Lower leg skin (tissue), 4 donors: ENCODE results near the gene MRS2. TPM values are rescaled to one million over a fixed set of nuclear protein-coding genes. Genes with fewer than 3 reads are reported as not detected.

Experiments
- DNase-seq, 2 donors: peaks; one replicate each; pipeline ENCODE4 v3.0.0-alpha.2; 2019; ENCODE audit warnings: low spot score in 2 of 2
- H3K4me3 ChIP-seq: fragments of 200-600 bp; sonication (generic); 2 replicates; pipeline ENCODE4 v1.5.1; 2017; ENCODE audit warnings: mild to moderate bottlenecking, low read depth; ENCODE audit not compliant: poor library complexity, severe bottlenecking
- POLR2A ChIP-seq, 2 donors: fragments of 450-650 bp; IDR thresholded peaks; one replicate each; pipeline ENCODE4 v1.6.1; 2016 to 2017; ENCODE audit warnings: antibody characterized with exemption in 2 of 2, mild to moderate bottlenecking in 1 of 2, moderate library complexity in 1 of 2
- WGBS, 2 donors: methylation state at CpG; one replicate each; pipeline ENCODE4 v1.1.5; 2018; 5-methylcytosine and 5-hydroxymethylcytosine counted together
- intact Hi-C: fragments of 100-400 bp; cut with DNase I; formaldehyde crosslinking; loops from one replicate; pipeline ENCODE4 v1.15.0; 2023; ENCODE audit warnings: low total_unique reads
- total RNA-seq, 4 donors: library from RNA; depleted of rRNA; stranded (reverse); fragments of >200 nt; gene quantifications; one replicate each; pipeline ENCODE4 v1.1.0, GENCODE V29; 2016
- TF ChIP-seq, protein P1 (sequence below), 3 donors: fragments of 450-650 bp; IDR thresholded peaks; one replicate each; pipeline ENCODE4 v1.5.1; 2016; ENCODE audit warnings: antibody characterized with exemption in 3 of 3, mild to moderate bottlenecking in 3 of 3, moderate library complexity in 2 of 3

MRS2 gene
- total RNA-seq, 4 donors from 2014 or later, result 16.0 to 25.4 (median 20.6) TPM

DNA sequence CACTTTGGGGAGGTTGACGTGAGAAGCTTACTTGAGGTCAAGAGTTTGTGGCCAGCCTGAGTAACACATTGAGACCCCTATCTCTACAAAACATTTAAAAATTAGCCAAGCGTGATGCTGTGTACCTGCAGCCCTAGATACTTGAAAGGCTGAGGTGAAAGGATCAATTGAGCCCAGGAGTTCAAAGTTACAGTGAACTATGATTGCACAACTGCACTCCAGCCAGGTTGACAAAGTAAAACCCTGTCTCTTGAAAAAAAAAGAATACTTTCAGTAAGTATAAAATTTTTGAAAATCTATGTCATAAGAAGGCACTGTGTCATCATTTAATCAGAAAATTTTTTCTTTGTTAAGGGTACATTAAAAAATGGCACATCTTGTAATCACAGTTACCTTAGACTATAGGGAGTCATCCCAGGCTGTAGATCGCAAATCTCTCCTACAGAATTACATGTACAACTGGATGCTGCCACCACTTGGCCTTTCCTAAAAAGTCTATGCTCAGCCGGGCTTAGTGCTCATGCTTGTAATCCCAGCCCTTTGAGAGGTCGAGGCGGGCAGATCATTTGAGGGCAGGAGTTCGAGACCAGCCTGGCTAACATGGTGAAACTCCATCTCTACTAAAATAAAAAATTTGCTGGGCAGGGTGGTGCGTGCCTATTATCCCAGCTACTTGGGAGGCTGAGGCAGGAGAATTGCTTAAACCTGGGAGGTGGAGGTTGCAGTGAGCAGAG, 17.0 kb upstream of the MRS2 start:
- DNase-seq, result no peak
- WGBS, 2 donors, result 78 to 87% methylated on average over 8 of the region's 8 CpGs
- no peak for TF ChIP-seq POLR2A (IDR thresholded peaks at IDR 0.05)
- TF ChIP-seq, protein P1, sequence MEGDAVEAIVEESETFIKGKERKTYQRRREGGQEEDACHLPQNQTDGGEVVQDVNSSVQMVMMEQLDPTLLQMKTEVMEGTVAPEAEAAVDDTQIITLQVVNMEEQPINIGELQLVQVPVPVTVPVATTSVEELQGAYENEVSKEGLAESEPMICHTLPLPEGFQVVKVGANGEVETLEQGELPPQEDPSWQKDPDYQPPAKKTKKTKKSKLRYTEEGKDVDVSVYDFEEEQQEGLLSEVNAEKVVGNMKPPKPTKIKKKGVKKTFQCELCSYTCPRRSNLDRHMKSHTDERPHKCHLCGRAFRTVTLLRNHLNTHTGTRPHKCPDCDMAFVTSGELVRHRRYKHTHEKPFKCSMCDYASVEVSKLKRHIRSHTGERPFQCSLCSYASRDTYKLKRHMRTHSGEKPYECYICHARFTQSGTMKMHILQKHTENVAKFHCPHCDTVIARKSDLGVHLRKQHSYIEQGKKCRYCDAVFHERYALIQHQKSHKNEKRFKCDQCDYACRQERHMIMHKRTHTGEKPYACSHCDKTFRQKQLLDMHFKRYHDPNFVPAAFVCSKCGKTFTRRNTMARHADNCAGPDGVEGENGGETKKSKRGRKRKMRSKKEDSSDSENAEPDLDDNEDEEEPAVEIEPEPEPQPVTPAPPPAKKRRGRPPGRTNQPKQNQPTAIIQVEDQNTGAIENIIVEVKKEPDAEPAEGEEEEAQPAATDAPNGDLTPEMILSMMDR (IDR thresholded peaks at IDR 0.05), result no peak
- H3K4me3 ChIP-seq, result no peak overlapping the region
- intact Hi-C loops, result no loop called here

DNA sequence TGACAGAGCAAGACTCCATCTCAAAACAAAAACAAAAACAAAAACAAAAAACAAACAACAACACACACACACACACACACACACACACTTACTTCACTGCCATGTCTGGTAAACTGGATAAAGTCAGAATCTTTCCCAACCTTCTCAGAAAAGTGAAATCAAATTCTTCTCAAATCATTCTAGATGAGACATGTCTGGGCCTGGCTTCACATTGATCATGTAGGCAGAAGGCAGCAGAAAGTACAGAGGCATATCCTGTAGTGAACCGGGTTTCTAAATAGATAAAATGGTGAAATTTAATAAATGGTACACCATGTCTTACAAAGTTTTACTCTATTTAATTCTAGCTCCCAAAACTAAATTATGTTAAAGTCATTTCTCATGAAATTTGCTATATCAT, 14.9 kb upstream of the MRS2 start:
- no peak overlapping the region for H3K4me3 ChIP-seq
- DNase-seq, result no peak
- 50 to 65% methylated on average over 1 of the region's 1 CpG for WGBS, 2 donors
- no peak for TF ChIP-seq POLR2A (IDR thresholded peaks at IDR 0.05)
- TF ChIP-seq, protein P1 (IDR thresholded peaks at IDR 0.05), result no peak
- intact Hi-C loops, result no loop called here

DNA sequence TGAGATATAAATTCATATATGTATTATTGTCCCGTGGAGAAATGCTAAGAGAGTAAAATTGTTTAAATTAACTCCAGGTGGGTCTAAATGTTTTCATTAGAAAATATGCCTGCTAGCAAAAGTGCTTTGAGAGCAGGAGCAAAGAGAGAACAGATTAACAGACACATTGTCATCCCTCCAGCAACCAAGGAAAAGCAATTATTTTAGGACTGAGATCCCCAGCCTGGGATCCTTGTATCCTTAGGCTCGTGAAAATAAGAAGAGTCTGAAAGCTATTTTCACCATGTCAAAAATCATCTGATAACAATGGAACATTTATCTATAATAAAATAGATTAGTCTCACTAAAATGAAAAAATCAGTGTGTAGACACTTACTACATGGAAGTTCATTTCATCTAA, 11.5 kb upstream of the MRS2 start:
- intact Hi-C loops, result loop anchor here (10.0 kb wide), 1 partner anchor 106 kb away; no protein-coding TSS in a partner anchor
- no peak for TF ChIP-seq POLR2A (IDR thresholded peaks at IDR 0.05)
- TF ChIP-seq, protein P1 (IDR thresholded peaks at IDR 0.05), result no peak
- no peak overlapping the region for H3K4me3 ChIP-seq
- DNase-seq, result no peak
- WGBS, 2 donors, result 43 to 48% methylated on average over 2 of the region's 2 CpGs

DNA sequence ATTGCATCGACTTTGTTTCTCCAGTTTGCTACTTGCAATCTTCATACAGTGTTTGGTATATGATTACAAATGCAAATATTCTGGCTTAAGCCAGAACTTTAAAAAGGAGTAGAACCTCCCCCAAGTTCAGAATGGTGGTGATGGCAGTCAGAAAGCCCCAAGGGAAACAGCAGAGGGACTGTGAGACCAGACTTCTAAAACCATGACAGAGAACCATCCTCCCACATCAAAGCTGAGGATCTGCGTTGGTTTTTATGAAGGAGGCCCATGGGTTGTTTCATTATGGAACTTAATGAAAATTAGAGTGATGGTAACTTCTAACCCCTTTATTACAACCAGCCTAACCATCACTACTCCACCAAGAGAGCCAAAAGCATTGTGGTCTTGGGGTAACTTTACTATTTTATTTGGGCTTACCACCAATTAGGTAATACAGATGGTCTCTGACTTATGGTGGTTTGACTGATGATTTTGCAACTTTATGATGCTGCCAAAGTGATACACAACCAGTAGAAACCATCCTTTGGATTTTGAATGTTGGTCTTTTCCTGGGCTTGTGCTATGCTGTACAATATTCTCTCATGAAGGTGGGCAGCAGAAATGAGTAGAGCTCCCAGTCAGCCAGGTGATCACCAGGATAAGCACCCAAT, 10.9 kb upstream of the MRS2 start:
- intact Hi-C loops, result loop anchor here (10.0 kb wide), 1 partner anchor 107 kb away; no protein-coding TSS in a partner anchor
- DNase-seq, result no peak
- no peak for TF ChIP-seq POLR2A (IDR thresholded peaks at IDR 0.05)
- TF ChIP-seq, protein P1 (IDR thresholded peaks at IDR 0.05), result no peak
- H3K4me3 ChIP-seq, result no peak overlapping the region
- 72 to 80% methylated on average over 2 of the region's 2 CpGs for WGBS, 2 donors

DNA sequence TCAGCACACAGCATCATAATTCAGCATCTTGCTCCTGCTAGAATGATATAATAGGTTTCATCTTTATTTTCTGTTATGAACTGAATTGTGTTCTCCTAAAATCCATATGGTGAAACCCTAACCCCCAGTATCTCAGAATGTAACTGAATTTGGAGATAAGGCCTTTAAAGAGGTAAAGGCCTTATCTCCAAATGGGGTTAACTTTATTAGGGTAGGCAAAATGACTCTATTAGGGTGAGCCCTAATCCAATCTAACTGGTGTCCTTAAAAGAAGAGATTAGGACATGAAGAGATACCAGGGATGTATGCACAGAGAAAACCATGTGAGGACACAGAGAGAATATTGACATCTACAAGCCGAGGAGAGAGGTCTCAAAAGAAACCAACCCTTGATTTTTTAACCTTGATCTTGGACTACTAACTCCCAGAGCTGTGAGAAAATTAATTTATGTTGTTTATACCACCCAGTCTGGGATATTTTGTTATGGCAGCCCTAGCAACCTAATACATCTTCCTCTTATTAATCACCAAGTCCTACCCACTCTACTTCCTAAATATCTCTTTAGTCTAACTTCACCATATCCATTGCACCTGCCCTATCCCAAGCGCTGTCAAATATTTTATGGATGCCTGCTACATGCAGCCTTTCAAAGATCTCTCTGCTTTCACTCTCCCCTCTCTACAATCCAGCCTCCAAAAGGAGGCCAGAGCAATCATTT, 8.5 kb upstream of the MRS2 start:
- intact Hi-C loops, result loop anchor here (10.0 kb wide), 1 partner anchor 109 kb away; no protein-coding TSS in a partner anchor
- TF ChIP-seq, protein P1 (IDR thresholded peaks at IDR 0.05), result no peak
- no peak for TF ChIP-seq POLR2A (IDR thresholded peaks at IDR 0.05)
- 92 to 94% methylated on average over 2 of the region's 2 CpGs for WGBS, 2 donors
- no peak for DNase-seq
- H3K4me3 ChIP-seq, result no peak overlapping the region
